Stimulated activated CD8-positive, alpha-beta memory T cell treated with anti-CD3 and anti-CD28 coated beads, Interleukin-7, amount 100 ng/mL, for 1 hour (primary cell): Measurements from ENCODE around the gene IL2RA.
"Not testable (repeated sequence)": the region's sequence is repeated elsewhere in the genome, so short reads cannot be mapped to it uniquely, and the experiment has no call there.

Source experiments
- DNase-seq, 2 donors: peaks; one replicate each; pipeline ENCODE4 v3.0.0-alpha.2; 2020; ENCODE audit warnings: low read depth in 2 of 2

The IL2RA gene

GRCh38 chr10:6056411-6057135 is 5.6 kb downstream of the IL2RA start:
- DNase-seq = no peak

GRCh38 chr10:6055929-6056328 is 6.2 kb downstream of the IL2RA start:
- DNase-seq = no peak

DNA sequence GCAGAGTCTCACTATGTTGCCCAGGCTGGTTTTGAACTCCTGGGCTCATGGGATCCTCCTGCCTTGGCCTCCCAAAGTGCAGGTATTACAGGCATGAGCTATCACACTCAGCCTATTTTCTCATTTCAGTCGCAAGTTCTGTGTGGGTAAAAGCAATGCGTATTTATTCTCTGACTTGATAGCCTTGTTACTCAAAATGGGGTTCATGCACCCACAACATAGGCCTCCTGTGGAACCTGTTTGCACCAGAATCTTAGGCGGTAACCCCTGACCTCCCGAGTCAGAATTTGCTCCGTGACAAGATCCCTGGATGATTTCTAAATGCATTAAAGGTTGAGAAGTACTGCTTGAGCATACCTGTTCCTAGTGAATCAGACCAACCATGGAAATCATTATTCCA is 7.3 kb downstream of the IL2RA start:
- DNase-seq = no peak

GRCh38 chr10:6053816-6054631 is 8.1 kb downstream of the IL2RA start:
- no peak for DNase-seq

DNA sequence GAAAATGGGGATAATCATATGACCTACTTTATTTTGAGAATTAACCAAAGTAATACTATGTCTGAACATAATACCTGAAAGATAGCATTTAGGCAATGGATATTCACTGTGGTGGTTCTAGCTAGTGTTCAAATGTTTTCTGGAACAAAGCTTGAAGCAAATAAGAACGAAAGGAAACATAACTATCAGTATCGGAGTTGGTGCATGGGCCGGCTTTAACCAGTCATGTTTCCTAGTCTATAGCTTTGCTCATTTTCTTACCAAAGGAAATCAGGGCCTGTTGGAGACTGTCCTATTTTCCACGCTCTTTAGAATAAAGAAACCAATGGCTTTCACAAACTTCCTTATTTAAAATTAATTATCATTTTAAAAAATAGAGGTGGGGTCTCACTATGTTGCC is 8.9 kb downstream of the IL2RA start:
- no peak for DNase-seq

- DNase-seq = peak; percentile 55 to 60
These were observed 9.6 kb downstream of the IL2RA start for GRCh38 chr10:6052247-6053221.

- DNase-seq = peak; percentile 68 to 76
These were observed 11.2 kb downstream of the IL2RA start for GRCh38 chr10:6050801-6051445.

DNA sequence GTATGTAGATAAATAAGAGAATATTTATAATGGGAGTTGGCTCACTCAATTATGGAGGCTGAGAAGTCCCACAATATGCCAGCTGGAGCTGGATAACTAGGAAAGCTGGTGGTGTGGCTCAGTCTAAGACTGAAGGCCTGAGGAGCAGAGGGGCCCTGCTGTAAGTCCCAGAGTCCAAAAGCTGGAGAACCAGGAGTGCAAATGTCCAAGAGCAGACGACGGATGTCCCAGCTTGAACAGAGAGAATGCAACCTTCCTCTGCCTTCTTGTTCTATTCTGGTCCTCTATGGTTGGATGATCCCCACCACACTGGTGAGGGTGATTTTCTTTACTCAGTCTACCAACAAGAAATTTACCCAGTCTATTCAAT is 13.2 kb downstream of the IL2RA start:
- DNase-seq = no peak

- DNase-seq = no peak
These were observed 13.7 kb downstream of the IL2RA start for GRCh38 chr10:6048281-6049030.

GRCh38 chr10:6047847-6048246 is 14.3 kb downstream of the IL2RA start:
- no peak for DNase-seq

DNA sequence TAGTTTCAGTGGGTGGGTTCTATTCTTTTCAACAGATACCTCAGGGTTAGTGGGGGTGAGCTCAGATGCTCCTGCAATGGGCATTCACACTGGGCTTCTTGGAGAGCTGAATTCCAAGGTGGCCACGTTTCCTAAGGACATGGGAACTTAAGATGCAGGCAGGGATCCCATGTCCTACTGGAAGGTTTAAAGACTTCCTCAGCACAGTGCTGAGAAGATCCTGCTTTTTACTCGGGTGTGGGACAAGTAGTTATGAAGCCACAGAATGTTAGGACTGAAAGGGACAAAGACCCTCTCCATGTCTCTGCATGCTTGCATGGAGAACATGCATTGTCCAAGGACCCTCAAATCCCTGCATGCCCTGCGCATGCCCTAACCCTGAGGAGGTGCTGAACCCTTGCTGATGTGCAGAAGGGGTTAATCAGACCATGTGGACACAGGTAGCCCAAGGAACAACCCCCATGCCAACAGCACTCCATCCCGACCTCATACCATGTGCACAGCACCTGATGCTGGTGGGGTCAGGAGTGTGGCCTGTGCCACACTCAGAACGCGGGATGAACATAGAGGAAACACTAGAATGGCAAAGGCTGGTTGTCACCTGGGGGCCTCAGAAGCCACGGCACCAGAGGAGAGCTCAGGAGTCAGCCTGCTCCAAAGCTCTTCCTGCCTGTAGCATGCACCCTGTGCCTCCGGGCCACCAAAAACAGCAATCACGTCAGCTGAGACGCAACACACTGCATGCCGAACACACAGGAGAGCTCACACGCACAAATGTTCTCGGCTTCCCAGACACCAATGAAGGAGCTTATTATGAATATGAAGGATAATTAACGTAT is 15.2 kb downstream of the IL2RA start:
- no peak for DNase-seq

- DNase-seq = no peak
These were observed 16.0 kb downstream of the IL2RA start for GRCh38 chr10:6045878-6046772.

- no peak for DNase-seq
These were observed 16.8 kb downstream of the IL2RA start for GRCh38 chr10:6045314-6045848.

DNA sequence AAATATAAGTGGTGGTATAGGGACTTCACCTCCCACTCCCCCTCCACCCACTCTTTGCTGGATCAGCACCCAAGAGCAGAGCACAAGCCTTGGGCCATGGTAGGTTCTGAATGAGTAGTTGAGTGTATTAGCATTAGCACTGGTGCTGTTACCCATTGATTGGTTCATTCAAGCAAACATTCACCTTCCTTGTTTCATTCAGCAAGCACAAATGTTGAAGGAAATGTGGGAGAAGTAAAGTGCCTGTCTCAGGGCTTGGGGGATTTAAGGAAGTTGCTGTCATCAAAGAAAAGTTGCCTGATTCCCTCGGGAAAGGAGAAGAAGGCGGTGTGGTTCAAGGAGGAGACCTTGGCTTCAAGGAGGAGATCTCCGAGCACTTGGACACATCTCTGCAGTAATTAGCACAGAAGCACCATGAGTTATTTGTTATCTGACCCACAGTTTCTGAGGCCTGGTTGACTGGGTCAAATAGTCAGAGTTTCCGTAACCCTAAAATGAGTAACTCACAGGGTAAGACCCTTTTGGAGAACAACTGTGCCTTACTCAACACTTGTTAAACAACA is 17.3 kb downstream of the IL2RA start:
- DNase-seq = no peak

GRCh38 chr10:6044060-6044459 is 18.1 kb downstream of the IL2RA start:
- no peak for DNase-seq

- DNase-seq = not testable (repeated sequence)
These were observed 18.8 kb downstream of the IL2RA start for GRCh38 chr10:6043377-6043776.

DNA sequence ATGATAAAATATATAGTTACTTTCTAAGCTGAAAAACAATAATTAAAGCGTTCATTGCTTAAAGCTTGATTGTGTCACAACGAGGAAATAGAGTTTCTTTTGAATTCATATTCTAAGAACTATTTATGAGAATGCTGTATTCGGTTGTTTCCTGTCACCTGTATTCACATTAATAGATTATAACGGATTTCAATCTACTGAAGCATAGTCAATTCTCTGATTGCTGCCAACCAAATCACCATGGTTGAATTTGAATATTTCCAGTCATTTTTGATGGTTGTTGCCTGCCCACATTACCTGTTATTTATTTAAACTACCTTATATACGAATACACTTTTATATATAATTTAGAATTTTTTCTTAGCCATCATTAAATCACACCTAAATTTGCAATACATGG is 22.0 kb downstream of the IL2RA start:
- DNase-seq = no peak

GRCh38 chr10:6039711-6040110 is 22.5 kb downstream of the IL2RA start:
- DNase-seq = no peak
